HK-2 (cell line): ENCODE measurements around the gene MR1.

Experiments used
- DNase-seq: peaks from one replicate; pipeline ENCODE4 v3.0.0-alpha.2; 2018; ENCODE audit not compliant: unreplicated experiment

The MR1 gene

GRCh38 chr1:181062836-181063428 lies 29.1 kb downstream of the MR1 start:
- DNase-seq, result no peak

GRCh38 chr1:181064011-181064623 lies 30.3 kb downstream of the MR1 start:
- DNase-seq, result no peak

DNA sequence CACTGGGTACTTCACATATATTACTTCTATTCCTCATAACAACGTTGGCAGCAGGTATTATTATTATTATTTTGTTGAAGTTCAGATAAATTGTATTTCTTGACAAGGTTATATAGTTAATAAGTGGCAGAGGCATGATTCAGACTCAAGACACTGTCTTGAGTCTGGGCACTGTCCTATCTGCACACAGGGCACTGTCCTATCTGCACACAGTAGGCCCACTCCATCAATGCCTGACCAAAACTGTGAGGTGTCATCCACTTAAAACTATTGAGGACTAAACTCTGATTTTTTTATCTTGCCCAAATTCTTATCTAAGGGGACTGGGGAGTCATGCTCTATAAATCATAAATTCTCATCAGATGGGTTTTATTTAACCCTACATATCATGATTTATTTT lies 30.9 kb downstream of the MR1 start:
- no peak for DNase-seq

DNA sequence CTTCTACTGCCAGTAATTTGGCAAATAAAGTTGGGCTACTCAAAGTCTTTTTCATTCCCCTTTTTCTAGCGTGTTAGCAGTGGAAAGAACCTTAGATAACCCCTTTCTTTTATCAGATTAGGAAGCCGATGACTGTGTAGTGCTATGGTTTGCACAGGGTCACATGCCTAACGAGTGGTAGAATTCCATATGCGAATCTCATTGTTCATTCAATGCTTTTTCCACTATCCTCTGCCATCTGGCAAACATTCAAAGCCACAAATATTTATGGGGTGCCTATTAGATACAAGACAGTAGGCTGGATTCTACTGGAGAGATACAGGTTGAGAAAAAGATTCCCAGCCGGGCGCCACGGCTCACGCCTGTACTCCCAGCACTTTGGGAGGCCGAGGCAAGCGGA lies 39.9 kb downstream of the MR1 start:
- DNase-seq, result no peak

DNA sequence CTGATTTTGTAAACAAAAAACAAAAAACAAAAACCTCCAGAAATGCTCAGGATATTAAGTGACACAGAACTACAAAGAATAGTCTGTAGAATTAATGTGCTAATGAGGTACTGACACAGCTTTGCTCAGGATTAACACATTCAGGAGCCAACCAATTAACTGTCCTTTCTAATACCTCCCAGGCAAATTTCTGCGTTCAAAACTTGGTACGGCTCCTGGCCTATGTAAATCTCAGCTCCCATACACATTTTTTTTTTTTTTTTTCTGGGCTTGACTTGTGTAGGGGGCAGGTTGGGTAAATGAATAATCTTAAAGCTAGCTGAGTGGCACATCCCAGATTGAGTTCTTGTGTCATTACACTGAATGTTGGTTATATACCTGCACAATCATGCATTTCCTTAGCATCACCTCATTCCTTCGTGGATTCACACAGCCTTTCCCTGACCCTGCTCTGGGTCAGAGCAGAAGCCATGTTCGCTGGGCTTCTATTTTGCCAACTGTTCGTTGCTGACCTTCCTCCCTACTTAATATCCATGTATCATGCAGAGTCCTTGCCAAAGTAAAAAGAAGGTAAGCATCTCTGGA lies 42.1 kb downstream of the MR1 start:
- DNase-seq, result no peak

DNA sequence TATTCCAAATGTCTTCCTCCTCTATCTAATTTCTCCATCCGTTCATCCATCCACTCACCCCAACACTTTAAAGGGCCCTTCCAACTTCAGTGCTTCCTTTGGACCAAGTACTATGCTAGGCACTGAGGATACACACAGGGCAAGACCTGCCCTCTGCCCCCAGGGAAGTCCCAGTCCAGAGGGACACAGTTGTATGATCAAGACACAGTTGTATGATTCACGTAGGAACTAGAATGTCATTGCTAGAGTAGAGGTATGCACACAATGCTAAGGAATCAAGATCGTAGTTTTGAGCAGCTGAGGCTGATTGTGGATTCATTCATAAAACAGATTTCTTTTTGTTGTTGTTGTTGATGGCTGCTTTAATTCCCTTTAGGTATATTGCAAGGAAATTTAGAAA lies 43.1 kb downstream of the MR1 start:
- no peak for DNase-seq

GRCh38 chr1:181077576-181078242 lies 43.9 kb downstream of the MR1 start:
- peak; percentile 31 for DNase-seq

- no peak for DNase-seq
Observed at GRCh38 chr1:181079382-181079781, 45.6 kb downstream of the MR1 start.

DNA sequence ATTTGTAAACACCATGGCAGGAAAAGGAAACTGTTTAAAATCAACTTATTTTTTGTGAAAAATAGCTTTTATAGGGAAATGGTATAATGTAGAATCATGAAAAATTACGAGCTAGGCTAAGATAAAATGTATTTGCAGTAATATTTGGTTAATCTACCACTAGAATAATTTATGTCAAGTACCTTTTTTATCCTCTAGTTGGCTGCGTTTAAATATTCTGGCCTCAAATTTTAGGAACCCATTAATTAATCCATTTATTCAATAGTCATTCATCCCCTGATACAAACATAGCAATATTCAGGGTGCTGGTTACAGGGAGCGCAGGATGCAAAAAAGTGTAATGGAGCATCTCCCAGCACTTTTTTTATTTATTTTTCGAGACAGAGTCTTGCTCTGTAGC lies 46.1 kb downstream of the MR1 start:
- DNase-seq, result no peak

DNA sequence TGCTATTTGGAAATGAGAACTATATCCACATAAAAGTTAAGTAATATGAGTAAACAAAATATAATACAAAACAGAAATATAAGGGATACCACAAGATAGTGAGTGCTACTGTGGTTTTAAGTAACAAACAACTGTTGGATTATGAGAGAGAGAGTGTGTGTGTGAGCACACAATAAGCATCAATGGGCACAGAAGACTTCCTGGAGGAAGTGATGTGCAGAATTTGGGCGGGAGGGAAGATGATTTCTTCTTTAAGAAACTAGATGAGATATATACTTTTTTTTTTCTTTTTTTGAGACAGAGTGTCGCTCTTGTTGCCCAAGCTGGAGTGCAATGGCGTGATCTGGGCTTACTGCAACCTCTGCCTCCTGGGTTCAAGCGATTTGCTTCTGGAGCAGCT lies 46.8 kb downstream of the MR1 start:
- no peak for DNase-seq

DNA sequence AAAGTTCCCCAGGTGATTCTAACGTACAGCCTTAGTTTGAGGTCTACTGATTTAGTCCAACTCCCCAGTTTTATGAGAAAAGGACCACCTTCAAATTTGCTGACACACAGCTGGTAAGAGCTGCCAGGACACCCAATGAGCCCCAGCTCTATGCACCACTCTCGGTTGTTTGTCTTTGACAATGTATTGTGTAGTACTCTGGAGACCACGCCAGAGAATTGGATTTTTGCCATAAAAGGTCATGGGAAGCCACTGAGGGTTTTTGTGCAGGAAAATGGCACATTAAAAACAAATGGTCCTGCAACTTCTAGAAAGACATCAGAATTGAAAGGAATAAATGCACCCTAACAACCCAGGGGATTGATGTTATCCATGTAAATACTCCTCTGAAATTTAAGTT lies 47.6 kb downstream of the MR1 start:
- no peak for DNase-seq

- no peak for DNase-seq
Observed at GRCh38 chr1:181083842-181084605, 50.2 kb downstream of the MR1 start.

DNA sequence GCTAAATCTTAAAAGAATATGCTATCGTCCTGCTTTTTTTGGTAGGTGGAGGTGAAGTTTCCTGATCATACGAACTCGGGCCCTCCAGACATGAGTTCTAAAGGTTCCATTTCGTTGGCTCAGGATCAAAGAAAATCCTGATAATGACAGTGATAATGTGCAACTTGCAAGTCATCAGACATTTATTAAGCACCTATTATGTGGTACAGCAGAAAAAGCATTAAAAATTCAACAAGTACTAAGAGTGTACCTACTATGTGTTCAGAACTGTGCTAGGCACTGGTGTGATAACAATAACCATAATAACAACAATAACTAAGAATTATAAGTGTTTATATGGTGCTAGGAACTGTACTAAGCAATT lies 50.8 kb downstream of the MR1 start:
- no peak for DNase-seq

- no peak for DNase-seq
Observed at GRCh38 chr1:181086091-181086490, 52.3 kb downstream of the MR1 start.

DNA sequence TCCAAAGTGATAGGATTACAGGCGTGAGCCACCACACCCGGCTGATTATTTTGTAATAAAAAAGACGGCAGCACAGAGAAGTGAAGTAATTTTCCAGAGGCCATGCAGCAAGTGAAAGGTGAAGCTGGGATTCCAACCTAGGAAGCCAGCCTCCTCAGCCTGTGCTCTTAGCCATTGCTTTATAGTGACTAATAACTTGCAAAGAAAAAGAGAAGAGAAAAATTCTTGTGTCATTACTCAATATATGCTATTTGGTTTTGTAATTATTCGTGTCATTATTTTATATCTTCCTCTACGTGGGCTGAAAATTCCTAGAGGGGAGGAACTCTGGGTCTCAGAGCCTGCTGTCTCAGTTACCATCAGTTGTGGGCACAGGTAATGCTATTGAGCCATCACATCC lies 53.1 kb downstream of the MR1 start:
- DNase-seq, result no peak

- no peak for DNase-seq
Observed at GRCh38 chr1:181087400-181087901, 53.7 kb downstream of the MR1 start.

DNA sequence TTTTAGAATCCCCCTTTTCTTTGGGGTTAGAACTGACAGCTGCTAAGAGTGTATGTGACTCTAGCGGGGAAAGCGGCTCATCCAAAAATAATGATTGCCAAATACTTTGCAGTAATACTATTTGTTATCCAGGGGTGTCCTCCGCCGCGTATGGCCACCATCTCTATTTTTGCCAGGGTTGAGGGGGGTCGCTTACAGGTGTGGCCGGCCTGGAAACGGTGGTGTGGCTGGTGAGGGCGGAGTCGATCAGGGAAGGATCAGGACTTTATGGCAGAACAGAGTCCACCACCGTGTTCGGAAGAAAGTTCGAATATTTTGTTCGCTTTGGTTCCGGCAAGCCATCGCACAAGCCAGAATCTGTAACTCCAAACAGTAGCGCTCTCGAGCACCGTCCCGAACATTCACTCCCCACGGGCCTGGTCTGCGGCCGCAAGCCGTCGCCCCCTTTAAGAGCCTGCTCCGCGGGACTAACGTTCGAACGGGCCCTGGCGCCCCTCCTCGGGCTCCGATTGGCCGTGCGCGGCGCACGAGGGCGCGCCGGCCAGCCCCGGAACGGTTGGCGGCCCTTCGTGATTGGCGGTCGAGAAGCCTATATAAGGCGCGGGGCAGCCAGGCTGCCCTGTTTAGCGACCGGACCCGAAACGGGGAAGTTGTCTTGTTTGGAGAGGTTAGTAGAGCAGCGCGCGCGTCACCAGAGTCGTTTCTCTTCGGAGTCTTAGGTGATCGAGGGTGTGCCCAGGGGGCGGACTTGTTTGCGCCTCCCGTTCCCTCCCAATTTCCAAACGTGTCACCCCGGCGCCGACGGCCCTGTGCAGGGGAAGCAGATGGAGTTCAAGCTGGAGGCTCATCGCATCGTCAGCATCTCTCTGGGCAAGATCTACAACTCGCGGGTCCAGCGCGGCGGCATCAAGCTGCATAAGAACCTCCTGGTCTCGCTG lies 54.6 kb downstream of the MR1 start, which contains the start of gene IER5:
Gene IER5, plus strand, starts transcription at position 622 of the 938 bp plus-strand sequence. Its CDS starts 203 bp downstream, at position 825.
- peak; percentile 99 for DNase-seq

GRCh38 chr1:181089017-181089675 lies 55.4 kb downstream of the MR1 start:
- peak; percentile 57 for DNase-seq

DNA sequence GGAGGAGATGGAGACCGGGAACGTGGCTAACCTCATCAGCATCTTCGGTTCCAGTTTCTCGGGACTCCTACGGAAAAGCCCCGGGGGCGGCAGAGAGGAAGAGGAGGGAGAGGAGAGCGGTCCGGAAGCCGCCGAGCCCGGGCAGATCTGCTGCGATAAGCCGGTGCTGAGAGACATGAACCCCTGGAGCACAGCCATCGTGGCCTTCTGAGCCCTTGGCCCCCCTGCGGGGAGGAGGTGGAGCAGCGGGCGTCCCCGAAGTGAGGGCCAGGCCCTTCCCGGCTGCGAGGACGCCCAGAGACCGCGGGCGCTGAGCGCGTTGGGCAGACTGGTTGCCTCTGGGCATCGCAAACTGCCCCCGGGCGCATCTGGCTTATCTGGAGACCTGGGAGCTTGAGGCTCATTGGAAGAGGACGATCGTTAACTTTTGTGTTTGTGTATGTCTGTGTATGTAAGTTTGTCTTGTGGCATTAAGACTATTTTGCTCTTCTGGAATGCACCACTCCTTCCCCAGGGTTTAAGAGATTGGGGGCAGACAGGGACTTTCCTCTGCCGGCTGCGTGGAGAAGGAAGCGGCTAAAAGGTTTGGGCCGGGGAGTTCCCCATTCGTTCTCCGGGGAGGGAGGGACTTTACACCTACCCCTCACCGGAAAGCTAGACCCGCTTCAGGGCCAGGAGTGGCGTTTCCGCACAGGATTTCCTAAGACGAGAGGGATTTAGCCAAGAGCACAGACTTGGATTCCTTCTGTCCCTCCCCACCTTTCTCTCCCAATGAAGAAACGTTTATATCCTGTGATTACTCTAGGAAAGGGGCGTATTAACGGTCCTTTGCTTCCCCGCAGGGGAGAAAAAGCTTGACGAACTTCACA lies 56.1 kb downstream of the MR1 start:
- peak; percentile 79 for DNase-seq
